ENCODE data around the gene PAPPA.

DNA sequence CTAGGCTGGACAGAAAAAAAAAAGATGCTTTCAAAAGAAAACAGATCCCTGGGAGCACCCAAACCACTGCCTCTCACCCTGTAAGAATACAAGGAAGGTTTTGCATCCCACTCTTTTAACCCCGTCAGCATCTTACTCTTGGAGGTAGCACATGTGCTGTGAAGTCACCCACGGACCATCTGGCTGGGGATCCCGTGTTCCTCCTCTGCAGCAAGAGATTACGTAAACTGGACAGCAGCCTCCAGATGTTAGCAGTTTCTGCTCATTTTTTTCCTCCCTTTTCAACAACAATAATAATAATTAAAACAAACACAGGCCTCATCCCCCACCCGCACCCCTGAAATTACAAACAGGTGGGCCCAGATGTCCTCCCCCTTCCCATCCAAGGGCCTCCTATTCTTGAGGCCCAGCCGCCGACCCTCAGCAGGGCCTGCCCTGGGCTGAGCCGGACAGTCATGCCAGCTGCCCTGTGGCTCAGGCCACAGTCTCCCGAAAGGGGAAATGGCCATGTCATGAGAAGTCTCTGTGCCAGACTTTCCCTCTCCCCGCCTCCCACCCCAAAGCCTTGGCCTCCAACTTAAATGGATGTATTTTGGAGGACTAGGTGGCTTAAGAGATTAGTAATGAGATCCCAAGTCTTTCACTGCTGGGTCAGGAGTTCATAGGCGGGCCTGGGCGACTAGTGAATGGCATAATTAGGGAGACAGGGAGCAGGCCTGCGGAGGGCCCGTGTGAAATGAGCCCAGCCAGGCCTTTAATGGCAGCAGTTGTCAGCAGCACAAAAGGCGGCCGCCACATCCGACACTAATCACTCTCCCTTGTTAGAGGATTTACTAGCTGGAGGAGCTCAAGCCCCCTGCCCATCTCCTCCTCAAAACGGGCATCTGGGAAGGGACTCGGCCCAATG is 165.1 kb downstream of the PAPPA start:
- TF ChIP-seq NR2C2 (CRISPR knock-in tag; IDR thresholded peaks at IDR 0.05) = no peak
- TF ChIP-seq, protein P1, sequence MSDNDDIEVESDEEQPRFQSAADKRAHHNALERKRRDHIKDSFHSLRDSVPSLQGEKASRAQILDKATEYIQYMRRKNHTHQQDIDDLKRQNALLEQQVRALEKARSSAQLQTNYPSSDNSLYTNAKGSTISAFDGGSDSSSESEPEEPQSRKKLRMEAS (CRISPR knock-in tag; IDR thresholded peaks at IDR 0.05) = no peak
- TF ChIP-seq, protein P2, sequence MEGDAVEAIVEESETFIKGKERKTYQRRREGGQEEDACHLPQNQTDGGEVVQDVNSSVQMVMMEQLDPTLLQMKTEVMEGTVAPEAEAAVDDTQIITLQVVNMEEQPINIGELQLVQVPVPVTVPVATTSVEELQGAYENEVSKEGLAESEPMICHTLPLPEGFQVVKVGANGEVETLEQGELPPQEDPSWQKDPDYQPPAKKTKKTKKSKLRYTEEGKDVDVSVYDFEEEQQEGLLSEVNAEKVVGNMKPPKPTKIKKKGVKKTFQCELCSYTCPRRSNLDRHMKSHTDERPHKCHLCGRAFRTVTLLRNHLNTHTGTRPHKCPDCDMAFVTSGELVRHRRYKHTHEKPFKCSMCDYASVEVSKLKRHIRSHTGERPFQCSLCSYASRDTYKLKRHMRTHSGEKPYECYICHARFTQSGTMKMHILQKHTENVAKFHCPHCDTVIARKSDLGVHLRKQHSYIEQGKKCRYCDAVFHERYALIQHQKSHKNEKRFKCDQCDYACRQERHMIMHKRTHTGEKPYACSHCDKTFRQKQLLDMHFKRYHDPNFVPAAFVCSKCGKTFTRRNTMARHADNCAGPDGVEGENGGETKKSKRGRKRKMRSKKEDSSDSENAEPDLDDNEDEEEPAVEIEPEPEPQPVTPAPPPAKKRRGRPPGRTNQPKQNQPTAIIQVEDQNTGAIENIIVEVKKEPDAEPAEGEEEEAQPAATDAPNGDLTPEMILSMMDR (IDR thresholded peaks at IDR 0.05) = no peak
- no peak for TF ChIP-seq NFATC4 (CRISPR knock-in tag; IDR thresholded peaks at IDR 0.05)
- TF ChIP-seq SP1 (CRISPR knock-in tag; conservative IDR thresholded peaks at IDR 0.05) = no peak
- no peak for TF ChIP-seq KAT7 (CRISPR knock-in tag; IDR thresholded peaks at IDR 0.05; ENCODE audit: borderline replicate concordance)
- TF ChIP-seq, protein P3, sequence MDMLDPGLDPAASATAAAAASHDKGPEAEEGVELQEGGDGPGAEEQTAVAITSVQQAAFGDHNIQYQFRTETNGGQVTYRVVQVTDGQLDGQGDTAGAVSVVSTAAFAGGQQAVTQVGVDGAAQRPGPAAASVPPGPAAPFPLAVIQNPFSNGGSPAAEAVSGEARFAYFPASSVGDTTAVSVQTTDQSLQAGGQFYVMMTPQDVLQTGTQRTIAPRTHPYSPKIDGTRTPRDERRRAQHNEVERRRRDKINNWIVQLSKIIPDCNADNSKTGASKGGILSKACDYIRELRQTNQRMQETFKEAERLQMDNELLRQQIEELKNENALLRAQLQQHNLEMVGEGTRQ (CRISPR knock-in tag; IDR thresholded peaks at IDR 0.05) = no peak
- no peak for TF ChIP-seq ZNF232 (CRISPR knock-in tag; IDR thresholded peaks at IDR 0.05)
- TF ChIP-seq RELA (CRISPR knock-in tag; IDR thresholded peaks at IDR 0.05; ENCODE audit: borderline replicate concordance) = no peak
- no peak for TF ChIP-seq ESRRA (CRISPR knock-in tag; IDR thresholded peaks at IDR 0.05; ENCODE audit: borderline replicate concordance)
- TF ChIP-seq GRHL2 (CRISPR knock-in tag; IDR thresholded peaks at IDR 0.05; ENCODE audit: insufficient replicate concordance, severe bottlenecking) = no peak
- TF ChIP-seq CREB1 (CRISPR knock-in tag; IDR thresholded peaks at IDR 0.05) = no peak

Data from WTC11 (cell line).